Adipocyte (in vitro differentiated cells): Measurements from ENCODE around the gene ACTN4.

Experiments used
- DNase-seq: peaks from one replicate; pipeline ENCODE4 v3.0.0-alpha.2; 2015; ENCODE audit warnings: low read depth
- H3K27me3 ChIP-seq: replicated peaks from 2 replicates; pipeline ENCODE4 v1.7.0; 2013; ENCODE audit warnings: mild to moderate bottlenecking, low read length, moderate library complexity; ENCODE audit not compliant: control insufficient read depth, insufficient read depth
- H3K36me3 ChIP-seq: 2 replicates; pipeline ENCODE4 v1.7.0; 2013; ENCODE audit warnings: low read length, mild to moderate bottlenecking, moderate library complexity; ENCODE audit not compliant: control insufficient read depth, insufficient read depth, severe bottlenecking
- H3K4me1 ChIP-seq: 2 replicates; pipeline ENCODE4 v1.7.0; 2013; ENCODE audit warnings: mild to moderate bottlenecking, low read length, moderate library complexity; ENCODE audit not compliant: control insufficient read depth, insufficient read depth
- H3K4me3 ChIP-seq: 2 replicates; pipeline ENCODE4 v1.7.0; 2013; ENCODE audit warnings: mild to moderate bottlenecking, low read length, moderate library complexity
- H3K9ac ChIP-seq: 2 replicates; pipeline ENCODE4 v1.7.0; 2013; ENCODE audit warnings: mild to moderate bottlenecking, low read length, moderate library complexity
- H3K9me3 ChIP-seq: 2 replicates; pipeline ENCODE4 v1.7.0; 2013; ENCODE audit warnings: mild to moderate bottlenecking, low read length, moderate library complexity; ENCODE audit not compliant: control insufficient read depth

ACTN4 gene

DNA sequence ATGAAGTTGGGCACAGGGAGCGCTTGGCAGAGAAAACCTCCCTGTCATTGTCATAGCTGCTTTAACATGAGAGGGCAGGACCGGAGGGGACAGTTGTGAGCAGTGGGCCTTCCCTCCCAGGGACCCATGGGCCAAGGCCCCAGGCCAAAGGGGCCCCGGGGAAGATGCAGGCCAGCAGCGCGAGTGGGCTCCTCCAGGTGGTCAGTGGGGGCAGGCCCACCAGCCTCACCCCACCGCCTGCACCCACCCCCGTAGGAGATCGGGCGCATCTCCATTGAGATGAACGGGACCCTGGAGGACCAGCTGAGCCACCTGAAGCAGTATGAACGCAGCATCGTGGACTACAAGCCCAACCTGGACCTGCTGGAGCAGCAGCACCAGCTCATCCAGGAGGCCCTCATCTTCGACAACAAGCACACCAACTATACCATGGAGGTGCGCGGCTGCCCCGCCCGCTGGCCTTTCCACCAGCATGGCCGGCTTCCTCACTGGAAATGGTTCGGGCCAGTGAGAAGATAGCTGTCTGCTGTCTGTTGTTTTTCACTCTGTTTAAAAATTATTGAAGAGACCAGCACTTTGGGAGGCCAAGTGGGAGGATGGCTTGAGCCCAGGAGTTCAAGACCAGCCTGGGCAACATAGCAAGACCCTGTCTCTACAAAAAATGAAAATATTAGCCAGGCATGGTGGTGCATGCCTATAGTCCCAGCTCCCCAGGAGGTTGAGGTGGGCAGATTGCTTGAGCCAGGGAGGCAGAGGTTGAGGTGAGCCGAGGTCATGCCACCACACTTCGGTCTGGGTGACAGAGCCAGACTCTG is 78.2 kb downstream of the ACTN4 start:
- no peak overlapping the region for H3K4me3 ChIP-seq
- H3K4me1 ChIP-seq = no peaks in the 10 kb centered on the region
- no peaks in the 10 kb centered on the region for H3K27me3 ChIP-seq
- no peaks in the 10 kb centered on the region for H3K9me3 ChIP-seq
- no peak overlapping the region for H3K9ac ChIP-seq
- H3K36me3 ChIP-seq = peaks cover 90% of the 10 kb centered on the region
- DNase-seq = no peak

- Histone ChIP-seq H3K4me3 (no peak overlapping the region), H3K9ac (no peak overlapping the region), H3K27me3 (no peaks in the 10 kb centered on the region), H3K36me3 (peaks cover 89% of the 10 kb centered on the region), H3K4me1 (no peaks in the 10 kb centered on the region), H3K9me3 (no peaks in the 10 kb centered on the region)
- DNase-seq = no peak
Observed at GRCh38 chr19:38726284-38726673, 78.8 kb downstream of the ACTN4 start.

DNA sequence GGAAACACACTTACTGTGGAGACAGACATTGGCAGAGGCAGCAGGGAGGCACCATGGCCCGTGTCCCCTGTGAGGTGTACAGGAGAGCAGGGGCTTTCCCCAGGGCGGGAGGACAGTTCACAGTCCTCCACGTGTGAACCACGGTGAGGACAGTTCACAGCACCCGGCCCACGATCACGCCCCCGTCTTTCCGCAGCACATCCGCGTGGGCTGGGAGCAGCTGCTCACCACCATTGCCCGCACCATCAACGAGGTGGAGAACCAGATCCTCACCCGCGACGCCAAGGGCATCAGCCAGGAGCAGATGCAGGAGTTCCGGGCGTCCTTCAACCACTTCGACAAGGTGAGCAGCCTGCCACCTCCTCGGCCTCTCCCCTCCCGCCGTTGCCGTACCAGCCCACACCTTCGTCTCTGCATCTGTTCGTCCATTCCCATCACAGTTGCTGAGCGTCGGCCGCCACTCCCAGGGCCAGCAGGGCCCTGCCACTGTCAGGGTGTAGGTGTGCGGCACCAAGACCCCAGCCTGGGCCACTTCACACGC is 79.4 kb downstream of the ACTN4 start:
- no peak overlapping the region for H3K4me3 ChIP-seq
- H3K36me3 ChIP-seq = peaks cover 89% of the 10 kb centered on the region
- no peaks in the 10 kb centered on the region for H3K27me3 ChIP-seq
- no peaks in the 10 kb centered on the region for H3K4me1 ChIP-seq
- no peaks in the 10 kb centered on the region for H3K9me3 ChIP-seq
- no peak overlapping the region for H3K9ac ChIP-seq
- no peak for DNase-seq

DNA sequence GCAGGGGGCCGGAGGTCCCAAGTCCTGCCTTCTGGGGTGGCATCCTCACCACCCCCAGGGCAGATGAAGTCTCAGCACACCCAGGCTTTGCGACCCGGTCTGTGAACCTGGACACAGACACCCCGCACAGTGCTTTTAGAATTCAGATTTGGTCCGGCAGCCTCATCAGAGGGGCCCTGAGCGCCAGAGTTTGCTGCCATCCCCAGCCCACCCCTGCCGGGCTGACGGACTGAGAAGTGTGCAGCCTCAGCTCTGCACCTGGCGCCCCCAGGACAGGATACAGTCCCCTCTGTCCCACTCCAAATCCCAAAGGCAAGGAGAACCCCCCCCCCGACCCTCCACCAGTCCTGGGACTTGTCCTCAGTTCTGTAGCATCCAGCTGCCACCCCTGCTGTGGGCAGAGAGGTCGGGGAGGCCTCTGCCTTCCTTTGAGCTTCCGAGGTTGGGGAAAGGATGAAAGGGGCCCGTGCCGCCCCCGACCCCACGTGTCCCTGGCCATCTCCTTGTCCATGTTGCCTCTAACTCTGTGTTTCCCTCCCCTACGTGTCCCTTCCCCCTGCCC is 79.9 kb downstream of the ACTN4 start:
- H3K9me3 ChIP-seq = no peaks in the 10 kb centered on the region
- no peak overlapping the region for H3K4me3 ChIP-seq
- no peaks in the 10 kb centered on the region for H3K27me3 ChIP-seq
- H3K9ac ChIP-seq = no peak overlapping the region
- H3K36me3 ChIP-seq = peaks cover 86% of the 10 kb centered on the region
- no peaks in the 10 kb centered on the region for H3K4me1 ChIP-seq
- no peak for DNase-seq

GRCh38 chr19:38727868-38728660 is 80.6 kb downstream of the ACTN4 start:
- no peaks in the 10 kb centered on the region for H3K9me3 ChIP-seq
- no peaks in the 10 kb centered on the region for H3K4me1 ChIP-seq
- no peaks in the 10 kb centered on the region for H3K27me3 ChIP-seq
- no peak for DNase-seq
- no peak overlapping the region for H3K9ac ChIP-seq
- H3K4me3 ChIP-seq = no peak overlapping the region
- peaks cover 79% of the 10 kb centered on the region for H3K36me3 ChIP-seq

DNA sequence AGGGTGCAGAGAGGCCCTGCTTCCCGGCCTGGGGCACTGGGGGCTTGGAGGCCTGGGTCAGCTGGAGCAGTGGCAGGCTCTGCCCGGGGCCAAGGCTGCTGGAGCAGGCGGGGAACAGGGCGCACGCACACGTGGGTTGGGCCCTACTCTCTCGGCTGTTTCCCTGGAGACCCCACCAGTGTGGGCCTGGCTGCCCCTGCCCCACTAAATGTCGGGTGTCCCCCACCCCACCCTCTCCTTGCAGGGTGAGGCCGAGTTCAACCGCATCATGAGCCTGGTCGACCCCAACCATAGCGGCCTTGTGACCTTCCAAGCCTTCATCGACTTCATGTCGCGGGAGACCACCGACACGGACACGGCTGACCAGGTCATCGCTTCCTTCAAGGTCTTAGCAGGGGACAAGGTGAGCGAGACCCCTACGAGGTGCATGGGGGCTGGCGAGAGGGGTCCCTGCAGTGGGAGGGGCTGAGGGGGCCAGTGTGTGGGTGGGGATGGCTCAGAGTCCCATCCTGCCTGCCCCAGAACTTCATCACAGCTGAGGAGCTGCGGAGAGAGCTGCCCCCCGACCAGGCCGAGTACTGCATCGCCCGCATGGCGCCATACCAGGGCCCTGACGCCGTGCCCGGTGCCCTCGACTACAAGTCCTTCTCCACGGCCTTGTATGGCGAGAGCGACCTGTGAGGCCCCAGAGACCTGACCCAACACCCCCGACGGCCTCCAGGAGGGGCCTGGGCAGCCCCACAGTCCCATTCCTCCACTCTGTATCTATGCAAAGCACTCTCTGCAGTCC is 81.5 kb downstream of the ACTN4 start:
- Histone ChIP-seq H3K4me1 (peaks cover 4% of the 10 kb centered on the region), H3K4me3 (no peak overlapping the region), H3K36me3 (peaks cover 70% of the 10 kb centered on the region), H3K9ac (no peak overlapping the region), H3K9me3 (no peaks in the 10 kb centered on the region), H3K27me3 (no peaks in the 10 kb centered on the region)
- no peak for DNase-seq

GRCh38 chr19:38729653-38730469 is 82.4 kb downstream of the ACTN4 start:
- peak; percentile 79 for DNase-seq
- no peaks in the 10 kb centered on the region for H3K9me3 ChIP-seq
- H3K9ac ChIP-seq = no peak overlapping the region
- H3K4me3 ChIP-seq = no peak overlapping the region
- peaks cover 62% of the 10 kb centered on the region for H3K36me3 ChIP-seq
- H3K4me1 ChIP-seq = peaks cover 4% of the 10 kb centered on the region
- no peaks in the 10 kb centered on the region for H3K27me3 ChIP-seq

DNA sequence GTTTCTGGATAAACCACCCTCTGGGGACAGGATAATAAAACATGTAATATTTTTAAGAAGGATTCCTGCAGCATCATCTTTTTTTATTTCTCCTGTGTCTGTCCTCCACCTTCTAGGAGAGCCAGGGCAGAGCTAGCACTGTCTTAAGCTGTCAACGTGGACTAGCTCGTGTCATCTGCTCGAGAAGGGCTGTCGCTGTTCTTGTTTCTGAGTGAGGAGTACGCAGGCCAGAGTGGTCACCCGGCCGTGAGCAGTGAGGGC is 83.0 kb downstream of the ACTN4 start:
- Histone ChIP-seq H3K27me3 (no peaks in the 10 kb centered on the region), H3K9ac (no peak overlapping the region), H3K4me3 (no peak overlapping the region), H3K4me1 (peaks cover 4% of the 10 kb centered on the region), H3K9me3 (no peaks in the 10 kb centered on the region), H3K36me3 (peaks cover 56% of the 10 kb centered on the region)
- DNase-seq = no peak

GRCh38 chr19:38730731-38731589 is 83.5 kb downstream of the ACTN4 start:
- no peak for DNase-seq
- Histone ChIP-seq H3K36me3 (peaks cover 51% of the 10 kb centered on the region), H3K9ac (no peak overlapping the region), H3K9me3 (no peaks in the 10 kb centered on the region), H3K27me3 (no peaks in the 10 kb centered on the region), H3K4me3 (no peak overlapping the region), H3K4me1 (peaks cover 4% of the 10 kb centered on the region)
